Immature natural killer cell (primary cell): ENCODE data around the gene PAM16. TPM values are rescaled to one million over a fixed set of nuclear protein-coding genes. Genes with fewer than 3 reads are reported as not detected.
A peak's percentile ranks its signal among the peaks of the same experiment; 100 is the strongest.

Experiments used
- DNase-seq, 3 donors: peaks; one replicate each; pipeline ENCODE4 v3.0.0; 2022; ENCODE audit warnings: mixed read lengths in 1 of 3
- H3K27ac Mint-ChIP-seq, 6 donors: one replicate each; pipeline ENCODE4 v1.8.0; 2020; ENCODE audit warnings: mixed read lengths in 6 of 6, mild to moderate bottlenecking in 5 of 6, inconsistent platforms in 4 of 6, moderate library complexity in 3 of 6
- H3K27me3 Mint-ChIP-seq, 3 donors: one replicate each; pipeline ENCODE4 v1.8.0; 2020 to 2021; ENCODE audit warnings: low read depth in 3 of 3, mild to moderate bottlenecking in 3 of 3, mixed read lengths in 3 of 3, moderate library complexity in 3 of 3, inconsistent platforms in 1 of 3
- H3K36me3 Mint-ChIP-seq, 3 donors: one replicate each; pipeline ENCODE4 v1.8.0; 2020; ENCODE audit warnings: mixed read lengths in 3 of 3, inconsistent platforms in 2 of 3, mild to moderate bottlenecking in 2 of 3
- H3K4me1 Mint-ChIP-seq, 2 donors: one replicate each; pipeline ENCODE4 v1.8.0; 2020; ENCODE audit warnings: inconsistent platforms in 2 of 2, mild to moderate bottlenecking in 2 of 2, mixed read lengths in 2 of 2, moderate library complexity in 1 of 2
- H3K4me3 Mint-ChIP-seq, 5 donors: one replicate each; pipeline ENCODE4 v1.8.0; 2020; ENCODE audit warnings: mild to moderate bottlenecking in 5 of 5, mixed read lengths in 5 of 5, inconsistent platforms in 3 of 5, moderate library complexity in 3 of 5
- H3K9me3 Mint-ChIP-seq, 6 donors: one replicate each; pipeline ENCODE4 v1.8.0; 2020; ENCODE audit warnings: mild to moderate bottlenecking in 6 of 6, mixed read lengths in 6 of 6, inconsistent platforms in 4 of 6, moderate library complexity in 3 of 6
- polyA plus RNA-seq, 3 donors: library from polyadenylated mRNA; unstranded; fragments of 300-500 nt; fragmentation: Illumina TruSeq; gene quantifications; one replicate each; pipeline ENCODE4 v1.2.3, GENCODE V29; 2021

Gene PAM16
- polyA plus RNA-seq, 3 donors from 2014 or later: 32.9 to 61.6 (median 36.3) TPM

DNA sequence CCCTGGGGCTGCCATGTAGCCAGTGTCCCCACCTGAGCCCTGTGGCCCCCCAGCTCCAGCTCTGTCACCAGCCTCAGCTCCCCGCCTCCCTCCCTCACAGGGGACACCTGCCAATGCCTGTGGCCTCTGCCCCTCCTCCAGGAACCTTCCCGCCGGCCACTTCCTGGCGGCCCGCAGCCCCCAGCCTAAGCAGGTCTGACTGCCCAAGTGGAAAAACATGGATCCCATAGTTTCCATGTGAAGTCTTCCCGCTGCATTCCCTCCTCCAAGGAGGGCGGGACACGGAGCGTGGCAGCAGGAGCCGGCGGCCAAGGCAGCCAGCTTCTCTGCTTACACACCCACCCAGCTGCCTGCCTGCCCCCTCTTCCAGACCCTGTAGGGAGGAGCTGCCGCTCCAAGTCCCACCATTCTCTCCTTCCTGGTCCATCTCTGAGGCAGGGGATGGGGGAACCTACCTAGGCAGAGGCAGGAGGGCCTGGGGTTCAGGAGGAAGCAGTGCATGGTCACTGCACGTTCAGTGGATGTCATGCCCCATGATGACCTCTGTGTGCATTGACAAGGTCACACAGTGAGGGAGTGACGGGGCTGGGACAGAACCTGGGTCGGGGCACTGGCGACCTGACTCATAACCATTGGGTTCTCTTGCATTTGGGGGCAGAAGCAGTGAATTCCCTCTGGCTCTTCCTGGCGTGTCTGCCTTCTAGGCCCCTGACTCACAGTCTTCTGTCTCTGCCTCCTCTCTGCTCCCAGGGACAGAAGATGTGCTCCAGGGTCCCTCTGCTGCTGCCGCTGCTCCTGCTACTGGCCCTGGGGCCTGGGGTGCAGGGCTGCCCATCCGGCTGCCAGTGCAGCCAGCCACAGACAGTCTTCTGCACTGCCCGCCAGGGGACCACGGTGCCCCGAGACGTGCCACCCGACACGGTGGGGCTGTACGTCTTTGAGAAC is 29.3 kb upstream of the PAM16 start:
- H3K27ac Mint-ChIP-seq: peak overlapping the region in 1 of 6 donors; percentile 31
- peaks cover 0 to 4% (median 4%) of the 10 kb centered on the region in 3 donors for H3K36me3 Mint-ChIP-seq
- no peak overlapping the region for H3K4me3 Mint-ChIP-seq
- DNase-seq: no peak
- H3K27me3 Mint-ChIP-seq: peaks cover 3 to 41% (median 5%) of the 10 kb centered on the region in 3 donors
- peaks cover 0 to 5% of the 10 kb centered on the region in 2 donors for H3K4me1 Mint-ChIP-seq
- peaks cover 0 to 1% (median 0%) of the 10 kb centered on the region in 6 donors for H3K9me3 Mint-ChIP-seq

DNA sequence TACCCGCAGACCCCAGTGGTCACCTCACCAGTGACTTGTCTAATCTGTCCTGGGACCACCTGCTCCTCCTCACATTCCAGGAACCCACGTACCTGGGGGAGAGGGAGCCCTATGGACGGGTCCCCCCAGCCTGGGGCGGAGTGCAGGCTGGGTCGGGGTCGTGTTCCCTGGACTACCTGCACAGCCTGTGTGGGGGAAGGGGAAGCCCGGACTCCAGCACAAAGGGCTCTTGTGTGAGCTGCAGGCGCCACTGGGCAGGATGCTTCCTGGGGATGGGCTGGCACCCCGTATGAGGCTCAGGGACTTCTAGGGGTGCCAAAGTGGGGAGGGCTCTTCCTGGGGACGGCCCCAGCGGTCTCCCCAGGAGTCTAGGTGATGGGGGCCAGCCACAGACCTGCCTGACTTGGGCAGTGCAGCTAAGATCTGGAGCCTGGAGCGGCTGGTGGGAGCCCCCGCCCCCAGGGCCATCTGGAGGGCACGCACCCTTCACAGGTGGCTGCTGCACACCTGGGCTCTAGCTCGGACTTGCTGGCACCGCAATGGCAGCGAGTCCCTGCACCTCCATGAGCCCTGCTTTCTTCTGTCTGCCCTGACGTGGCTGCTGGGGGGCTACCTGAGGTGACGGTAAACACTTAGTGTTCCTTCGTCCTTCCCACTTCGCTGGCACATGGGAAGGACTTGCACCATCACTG is 28.0 kb upstream of the PAM16 start:
- no peak for DNase-seq
- Mint-ChIP-seq H3K9me3 (no peaks in the 10 kb centered on the region), H3K27me3 (peaks cover 3 to 34% (median 8%) of the 10 kb centered on the region in 3 donors), H3K27ac (no peak overlapping the region), H3K4me1 (peaks cover 0 to 3% of the 10 kb centered on the region in 2 donors), H3K36me3 (peaks cover 0 to 4% (median 4%) of the 10 kb centered on the region in 3 donors), H3K4me3 (no peak overlapping the region)

DNA sequence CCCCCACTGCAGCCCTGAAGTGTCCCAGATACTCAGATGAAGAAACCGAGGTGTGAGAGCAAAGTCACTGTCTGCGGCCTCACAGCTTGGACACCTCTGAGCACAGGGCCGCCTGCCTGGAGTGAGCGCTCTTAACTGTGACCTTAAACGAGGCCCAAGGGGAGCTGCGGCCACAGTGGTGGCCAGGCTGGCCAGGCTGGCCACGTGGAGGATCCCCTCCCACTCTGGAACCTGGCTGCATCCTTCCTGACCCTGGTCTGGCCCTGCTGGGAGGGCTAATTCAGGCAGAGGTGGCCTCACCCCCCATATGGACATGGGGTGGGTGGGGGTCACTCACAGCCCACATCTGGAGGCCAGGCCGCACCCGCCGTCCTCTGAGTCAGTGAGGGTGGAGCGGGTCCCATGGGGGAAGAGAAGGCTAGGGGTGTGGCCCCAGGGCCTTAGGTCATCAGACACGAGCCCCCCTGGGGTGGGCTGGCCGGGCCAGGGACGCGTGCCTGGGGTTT is 27.1 kb upstream of the PAM16 start:
- no peaks in the 10 kb centered on the region for H3K9me3 Mint-ChIP-seq
- no peak overlapping the region for H3K27ac Mint-ChIP-seq

DNA sequence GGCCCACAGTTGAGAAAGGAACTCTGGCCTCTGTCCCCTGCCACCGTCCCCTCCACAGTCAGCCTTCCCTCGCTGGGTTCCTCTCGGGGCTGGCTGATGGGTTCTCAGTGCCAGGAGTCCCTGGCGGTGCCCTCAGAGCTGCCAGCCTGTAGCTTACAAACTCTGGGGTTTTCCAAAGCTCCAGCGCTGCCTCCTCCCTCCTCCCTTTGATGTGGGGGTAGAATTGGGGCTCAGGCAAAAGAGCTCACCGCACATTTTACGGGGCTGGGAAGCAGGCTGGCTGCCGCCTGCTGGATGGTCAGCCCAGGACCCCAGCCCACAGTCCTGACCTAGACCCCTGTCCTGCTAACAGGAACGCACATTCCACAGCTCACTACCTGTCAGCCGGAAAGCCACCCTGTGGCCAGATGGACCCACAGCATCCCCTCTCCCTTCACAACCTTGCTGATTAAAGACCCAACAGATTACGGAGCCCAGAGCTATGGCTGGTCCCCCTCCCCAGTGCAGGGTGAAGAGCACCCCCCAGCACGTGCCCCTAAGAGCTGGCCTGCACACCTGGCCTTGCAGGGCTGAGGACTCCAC is 26.5 kb upstream of the PAM16 start:
- no peaks in the 10 kb centered on the region for H3K36me3 Mint-ChIP-seq
- no peak for DNase-seq
- peaks cover 2 to 30% (median 6%) of the 10 kb centered on the region in 3 donors for H3K27me3 Mint-ChIP-seq
- no peaks in the 10 kb centered on the region for H3K9me3 Mint-ChIP-seq
- H3K4me3 Mint-ChIP-seq: no peak overlapping the region
- no peak overlapping the region for H3K27ac Mint-ChIP-seq
- H3K4me1 Mint-ChIP-seq: peaks cover 0 to 6% of the 10 kb centered on the region in 2 donors

More for the DNA sequence above, 27.1 kb upstream of the PAM16 start:
- Mint-ChIP-seq H3K27me3 (peaks cover 2 to 34% (median 8%) of the 10 kb centered on the region in 3 donors), H3K36me3 (peaks cover 0 to 1% (median 1%) of the 10 kb centered on the region in 3 donors), H3K4me1 (peaks cover 0 to 3% of the 10 kb centered on the region in 2 donors), H3K4me3 (no peak overlapping the region)
- DNase-seq: no peak

DNA sequence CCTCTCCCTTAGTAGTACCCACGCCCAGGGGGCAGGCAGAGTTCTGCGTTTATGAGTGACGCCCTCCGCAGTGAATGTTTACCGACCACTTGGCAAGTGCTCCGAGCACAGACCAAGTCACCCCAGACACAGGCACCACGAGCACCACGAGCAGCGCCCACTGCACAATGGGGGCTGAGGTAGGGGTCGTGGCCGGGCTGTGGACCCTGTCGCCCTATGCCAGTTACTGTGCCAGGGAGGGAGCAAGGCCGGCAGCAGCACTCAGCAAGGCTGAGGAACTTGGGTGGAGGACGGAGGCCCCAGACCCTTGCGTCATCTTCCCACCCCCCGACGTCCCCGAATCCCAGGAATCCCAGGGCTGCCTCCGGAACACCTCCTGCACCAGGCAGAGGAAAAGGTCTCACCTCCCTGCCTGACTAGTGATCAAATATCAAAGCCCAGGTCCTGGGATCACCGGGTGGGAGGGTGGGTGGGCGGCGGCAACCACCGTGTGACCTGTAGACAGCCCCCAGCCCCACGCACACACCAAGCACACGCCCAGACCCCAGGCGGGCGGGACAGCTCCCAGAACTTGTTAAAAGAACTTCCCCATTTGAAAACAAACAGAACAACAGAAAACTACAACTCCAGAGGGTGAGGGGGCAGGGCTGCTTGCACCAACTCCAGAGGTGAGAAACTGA is 25.9 kb upstream of the PAM16 start:
- H3K4me1 Mint-ChIP-seq: peaks cover 4 to 12% of the 10 kb centered on the region in 2 donors
- no peak overlapping the region for H3K4me3 Mint-ChIP-seq
- no peak for DNase-seq
- no peak overlapping the region for H3K27ac Mint-ChIP-seq
- no peaks in the 10 kb centered on the region for H3K9me3 Mint-ChIP-seq
- no peaks in the 10 kb centered on the region for H3K36me3 Mint-ChIP-seq
- H3K27me3 Mint-ChIP-seq: peaks cover 2 to 30% (median 6%) of the 10 kb centered on the region in 3 donors

DNA sequence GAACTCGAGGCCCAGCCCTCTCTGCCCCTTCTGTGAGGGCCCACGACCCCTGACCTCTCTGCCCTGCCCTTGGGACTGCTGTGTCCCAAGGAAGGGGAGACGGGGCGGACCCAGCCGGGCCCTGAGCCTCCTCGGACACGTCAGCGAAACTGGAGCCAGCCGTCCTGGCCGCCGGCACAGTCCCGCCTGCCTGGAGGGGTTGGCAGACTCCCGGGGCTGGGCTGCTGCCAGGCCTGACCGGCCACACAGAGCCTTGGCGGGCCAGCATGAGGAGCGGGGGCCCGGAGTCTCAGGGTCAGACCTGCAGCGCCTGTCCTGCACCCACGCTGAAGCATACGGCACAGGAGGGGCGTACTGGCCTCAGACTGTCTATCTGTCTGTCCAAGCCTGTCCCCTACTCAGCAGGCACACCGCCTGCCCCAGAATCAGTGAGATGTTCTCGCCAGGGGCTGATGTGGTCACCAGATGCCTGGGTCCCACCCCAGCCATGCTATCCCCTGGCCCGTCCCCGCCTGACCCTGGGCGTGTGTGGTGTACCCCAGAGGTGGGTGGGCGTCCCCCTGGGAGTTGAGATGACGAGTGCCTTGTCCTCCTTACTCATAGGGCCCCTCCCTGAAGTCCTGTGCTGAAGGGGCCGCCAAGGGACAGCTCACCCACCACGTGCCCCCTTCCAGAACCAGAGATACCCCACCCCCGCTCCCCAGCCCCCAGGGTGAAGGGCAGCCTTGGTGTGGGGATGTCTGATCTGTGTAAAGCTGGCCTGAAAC is 25.2 kb upstream of the PAM16 start:
- no peak overlapping the region for H3K27ac Mint-ChIP-seq
- H3K36me3 Mint-ChIP-seq: no peaks in the 10 kb centered on the region
- H3K4me3 Mint-ChIP-seq: no peak overlapping the region
- peaks cover 2 to 26% (median 6%) of the 10 kb centered on the region in 3 donors for H3K27me3 Mint-ChIP-seq
- no peaks in the 10 kb centered on the region for H3K9me3 Mint-ChIP-seq
- no peak for DNase-seq
- peaks cover 6 to 14% of the 10 kb centered on the region in 2 donors for H3K4me1 Mint-ChIP-seq

DNA sequence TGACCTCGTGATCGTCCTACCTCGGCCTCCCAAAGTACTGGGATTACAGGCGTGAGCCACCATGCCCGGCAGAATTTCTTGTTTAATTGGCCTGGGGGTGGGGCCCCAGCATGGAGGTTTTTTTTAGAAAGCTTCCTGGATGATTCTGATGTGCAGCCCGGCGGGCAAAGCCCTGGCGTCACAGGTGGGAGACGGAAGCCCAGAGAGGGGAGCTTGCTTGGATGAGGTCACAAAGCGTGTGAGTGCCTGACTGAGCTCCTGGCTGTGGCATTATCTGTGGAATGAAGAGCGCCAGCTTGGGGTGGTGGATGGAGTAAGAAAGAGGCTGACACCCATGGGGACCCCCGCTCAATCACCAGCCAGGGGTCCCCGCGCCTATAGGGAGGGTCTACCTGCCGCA is 24.6 kb upstream of the PAM16 start:
- no peak for DNase-seq
- peaks cover 2 to 22% (median 6%) of the 10 kb centered on the region in 3 donors for H3K27me3 Mint-ChIP-seq

DNA sequence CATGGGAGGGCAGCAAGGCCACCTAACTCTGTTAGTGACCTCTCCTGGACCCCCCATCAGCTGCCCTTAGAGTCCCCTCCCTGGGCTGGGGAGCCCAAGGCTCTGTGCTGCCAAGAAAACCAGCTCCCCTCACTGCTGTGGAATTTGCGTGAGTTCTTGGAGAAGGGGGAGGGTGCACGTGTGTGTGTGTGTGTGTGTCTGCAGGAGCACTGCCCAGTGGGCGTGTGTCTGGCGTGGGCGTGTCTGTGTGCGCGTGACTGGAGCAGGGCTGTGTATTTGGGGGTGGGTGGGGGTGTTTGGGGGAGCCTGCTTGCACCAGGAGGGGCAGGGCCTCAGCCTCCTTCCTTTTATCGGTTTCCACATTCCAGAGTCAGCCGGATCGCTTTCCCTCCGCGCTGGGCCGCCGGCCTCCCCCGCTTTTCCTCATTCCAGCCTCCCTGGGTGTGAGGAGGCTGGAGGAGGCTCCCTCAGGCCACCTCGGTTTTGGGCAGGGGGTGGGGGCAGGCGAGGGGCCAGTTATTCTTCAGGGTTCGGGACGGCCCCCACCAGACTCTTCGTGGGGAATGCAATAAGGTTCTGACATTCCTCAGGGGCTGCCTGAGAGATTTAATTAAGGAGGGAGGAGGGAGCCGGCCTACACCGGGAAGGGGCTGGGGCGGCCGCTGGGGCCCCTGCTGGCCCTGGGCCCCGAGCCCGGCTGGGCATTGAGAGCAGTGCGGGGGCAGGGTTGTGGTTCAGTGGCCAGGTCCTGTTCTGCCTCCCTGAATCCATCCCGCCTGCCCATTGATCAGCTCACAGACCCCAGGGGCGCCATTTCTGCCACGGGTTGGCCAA is 23.0 kb upstream of the PAM16 start:
- no peak for DNase-seq
- Mint-ChIP-seq H3K4me3 (no peak overlapping the region), H3K36me3 (no peaks in the 10 kb centered on the region), H3K27me3 (peaks cover 2 to 10% (median 3%) of the 10 kb centered on the region in 3 donors), H3K9me3 (no peaks in the 10 kb centered on the region), H3K4me1 (peaks cover 9 to 18% of the 10 kb centered on the region in 2 donors), H3K27ac (no peak overlapping the region)

More for the DNA sequence above, 24.6 kb upstream of the PAM16 start:
- H3K36me3 Mint-ChIP-seq: no peaks in the 10 kb centered on the region
- no peak overlapping the region for H3K4me3 Mint-ChIP-seq
- no peaks in the 10 kb centered on the region for H3K9me3 Mint-ChIP-seq
- H3K27ac Mint-ChIP-seq: peak overlapping the region in 1 of 6 donors; percentile 23
- peaks cover 9 to 16% of the 10 kb centered on the region in 2 donors for H3K4me1 Mint-ChIP-seq

DNA sequence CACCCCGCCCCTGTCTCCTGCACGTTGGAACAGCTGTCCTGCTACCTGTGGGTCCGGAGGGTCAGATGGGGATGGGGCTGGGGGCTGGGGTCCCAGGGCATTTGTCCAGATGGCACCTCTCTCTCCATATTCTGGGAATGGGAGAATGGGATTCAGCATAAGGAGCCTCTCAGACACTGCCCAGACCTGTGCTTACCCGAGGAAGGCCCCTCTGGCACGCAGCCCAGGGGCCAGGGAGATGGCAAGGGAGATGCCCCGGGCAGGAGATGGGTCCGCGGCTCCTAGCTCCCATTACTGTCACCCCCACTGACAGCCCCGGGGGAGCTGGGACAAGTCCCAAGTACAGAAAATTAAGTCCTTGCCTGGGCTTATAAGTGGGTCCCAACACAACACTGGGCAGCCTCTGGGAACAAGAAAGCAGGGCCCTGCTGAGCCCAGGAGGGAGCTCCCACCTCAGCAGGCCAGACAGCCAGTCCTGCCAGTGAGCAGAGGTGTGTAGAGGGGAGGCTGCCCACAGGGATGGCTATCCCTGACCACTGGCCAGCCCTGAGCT is 22.3 kb upstream of the PAM16 start:
- no peak for DNase-seq
- Mint-ChIP-seq H3K4me3 (no peak overlapping the region), H3K36me3 (no peaks in the 10 kb centered on the region), H3K9me3 (no peaks in the 10 kb centered on the region), H3K27me3 (peaks cover 2 to 7% (median 3%) of the 10 kb centered on the region in 3 donors), H3K4me1 (peaks cover 9 to 18% of the 10 kb centered on the region in 2 donors), H3K27ac (no peak overlapping the region)

DNA sequence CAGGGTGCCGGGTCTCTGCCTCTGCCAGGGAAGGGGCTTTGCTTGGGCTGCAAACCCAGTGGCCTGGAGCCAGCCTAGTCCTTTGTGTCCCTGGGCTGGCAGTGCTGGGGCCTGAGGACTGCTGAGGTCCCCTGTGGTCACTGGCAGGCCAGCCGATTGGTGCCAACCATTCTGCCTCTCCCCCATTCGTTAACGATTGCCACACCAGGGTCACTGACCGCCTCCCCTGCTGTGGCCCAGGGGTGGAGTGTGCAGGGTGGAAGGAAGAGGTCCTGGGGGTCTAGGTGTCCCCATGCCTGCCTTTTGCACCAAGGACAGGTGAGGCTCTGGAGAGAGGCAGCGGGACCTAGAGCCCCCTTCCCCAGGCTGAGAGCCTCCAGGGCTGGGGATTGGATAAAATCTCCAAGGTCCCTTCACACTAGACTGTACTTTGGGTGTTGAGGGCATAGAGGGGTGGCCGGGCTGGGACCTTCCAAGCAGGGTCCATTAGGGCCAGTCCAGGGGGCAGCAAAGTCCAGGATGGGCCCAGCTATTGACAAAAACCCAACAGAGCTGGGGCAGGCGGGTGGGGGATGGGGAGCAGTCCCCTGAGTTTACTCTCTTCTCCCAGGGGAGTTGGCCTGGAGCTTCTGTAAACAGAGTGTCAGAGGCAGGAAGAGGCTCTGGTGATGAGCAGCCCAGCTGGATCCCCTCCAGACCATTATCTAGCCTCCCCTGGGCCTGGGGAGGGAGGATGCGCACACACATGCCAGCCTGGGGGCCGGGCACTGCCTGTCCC is 21.6 kb upstream of the PAM16 start:
- DNase-seq: no peak
- Mint-ChIP-seq H3K9me3 (no peaks in the 10 kb centered on the region), H3K27me3 (peaks cover 0 to 3% (median 2%) of the 10 kb centered on the region in 3 donors), H3K36me3 (no peaks in the 10 kb centered on the region), H3K4me1 (peaks cover 9 to 17% of the 10 kb centered on the region in 2 donors), H3K4me3 (peak overlapping the region in 3 of 5 donors; percentile 17 to 84 (median 73)), H3K27ac (no peak overlapping the region)

DNA sequence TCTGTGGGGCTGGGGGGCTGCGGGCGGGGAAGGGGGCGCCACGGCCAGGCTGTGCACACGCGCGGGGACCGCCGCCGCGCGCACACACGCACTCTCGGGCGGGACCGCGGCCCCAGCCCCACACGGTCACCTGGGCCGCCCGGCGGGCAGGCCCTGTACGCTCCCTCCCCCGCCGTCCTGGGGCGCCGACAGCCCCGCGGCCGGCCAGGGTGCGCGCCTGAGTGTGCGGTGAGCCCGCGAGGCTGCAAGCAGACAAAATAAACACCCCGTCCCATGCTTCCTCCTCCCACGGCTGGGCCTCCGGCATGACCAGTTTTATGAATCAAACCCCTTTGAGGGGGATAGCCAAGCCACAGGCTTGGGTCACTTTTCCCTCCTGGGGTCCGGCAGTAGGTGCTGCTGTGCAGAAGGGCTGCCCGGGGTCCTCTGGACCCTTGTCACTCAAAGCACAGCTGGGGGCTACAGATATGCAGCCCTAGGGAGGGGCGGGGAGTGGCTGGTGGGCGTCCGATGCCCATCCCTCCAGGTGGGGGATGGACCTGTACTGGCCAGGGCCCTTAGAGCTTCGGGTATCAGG is 21.0 kb upstream of the PAM16 start:
- DNase-seq: peak in 2 of 3 donors; percentile 39 to 53
- H3K27me3 Mint-ChIP-seq: peaks cover 0 to 3% (median 0%) of the 10 kb centered on the region in 3 donors
- H3K4me3 Mint-ChIP-seq: peak overlapping the region; percentile 73 to 89 (median 84)
- no peaks in the 10 kb centered on the region for H3K36me3 Mint-ChIP-seq
- H3K9me3 Mint-ChIP-seq: no peaks in the 10 kb centered on the region
- H3K27ac Mint-ChIP-seq: peak overlapping the region in 2 of 6 donors; percentile 74 to 77
- H3K4me1 Mint-ChIP-seq: peaks cover 9 to 22% of the 10 kb centered on the region in 2 donors
